Fibroblast of villous mesenchyme (primary cell): ENCODE results near the gene FH. TPM values are rescaled to one million over a fixed set of nuclear protein-coding genes. Genes with fewer than 3 reads are reported as not detected.

ENCODE experiments used
- DNase-seq: peaks from one replicate; pipeline ENCODE4 v3.0.0-alpha.2; 2010; ENCODE audit warnings: low read depth
- H3K4me3 ChIP-seq: 2 replicates; pipeline ENCODE4 v1.5.1; 2011; ENCODE audit warnings: low read depth, mild to moderate bottlenecking, low read length
- CTCF ChIP-seq: IDR thresholded peaks from 2 replicates; pipeline ENCODE4 v1.5.1; 2012; ENCODE audit warnings: low read depth, mild to moderate bottlenecking, low read length; ENCODE audit not compliant: insufficient read depth
- total RNA-seq: library from RNA; depleted of rRNA; stranded (reverse); fragments of >200 nt; gene quantifications from 2 replicates; pipeline ENCODE4 v1.2.3, GENCODE V29; 2012

Gene FH
- total RNA-seq, 1 donor, result 128 TPM

GRCh38 chr1:241503444-241503843 lies 16.1 kb downstream of the FH start:
- H3K4me3 ChIP-seq, result no peak overlapping the region
- TF ChIP-seq CTCF, result no peak
- no peak for DNase-seq

- peak; percentile 37 for DNase-seq
- peak; percentile 50 for TF ChIP-seq CTCF
- no peak overlapping the region for H3K4me3 ChIP-seq
Observed at GRCh38 chr1:241499910-241500309, 19.6 kb downstream of the FH start.

GRCh38 chr1:241495741-241496140 lies 23.8 kb downstream of the FH start:
- H3K4me3 ChIP-seq, result no peak overlapping the region
- DNase-seq, result peak; percentile 35
- TF ChIP-seq CTCF, result no peak

- DNase-seq, result no peak
- no peak for TF ChIP-seq CTCF
- H3K4me3 ChIP-seq, result no peak overlapping the region
Observed at GRCh38 chr1:241488739-241489138, 30.8 kb downstream of the FH start.

GRCh38 chr1:241485554-241485992 lies 34.0 kb downstream of the FH start:
- TF ChIP-seq CTCF, result peak; percentile 49
- peak; percentile 28 for DNase-seq
- no peak overlapping the region for H3K4me3 ChIP-seq

- no peak for TF ChIP-seq CTCF
- no peak overlapping the region for H3K4me3 ChIP-seq
- DNase-seq, result no peak
Observed at GRCh38 chr1:241485145-241485544, 34.4 kb downstream of the FH start.

- no peak overlapping the region for H3K4me3 ChIP-seq
- DNase-seq, result peak; percentile 8
- TF ChIP-seq CTCF, result no peak
Observed at GRCh38 chr1:241482761-241483250, 36.7 kb downstream of the FH start.
